CD14-positive monocyte (primary cell): ENCODE results near the gene DTX4. TPM values are rescaled to one million over a fixed set of nuclear protein-coding genes. Genes with fewer than 3 reads are reported as not detected.
A peak's percentile ranks its signal among the peaks of the same experiment; 100 is the strongest.

Experiments used
- DNase-seq, 3 donors: peaks; one replicate each; pipeline ENCODE4 v3.0.0-alpha.2; 2011 to 2022
- H2AFZ ChIP-seq: 2 replicates; pipeline ENCODE4 v1.6.0; 2012; ENCODE audit warnings: mild to moderate bottlenecking, low read depth, low read length, inconsistent platforms; ENCODE audit not compliant: insufficient read depth, poor library complexity, severe bottlenecking
- H3K27ac ChIP-seq, 2 donors: 1 replicate in 1 of 2; 2 replicates in 1 of 2; pipeline ENCODE4 v1.5.1; 2012 to 2013; ENCODE audit warnings: low read length in 2 of 2, control low read depth in 1 of 2, inconsistent platforms in 1 of 2, low read depth in 1 of 2, mild to moderate bottlenecking in 1 of 2
- H3K27me3 ChIP-seq, 2 donors: one replicate each; pipeline versions ENCODE4 v1.6.0 to v1.6.1; 2011 to 2013; ENCODE audit warnings: low read length in 2 of 2; ENCODE audit not compliant: control insufficient read depth in 2 of 2, insufficient read depth in 2 of 2
- H3K36me3 ChIP-seq, 2 donors: replicated peaks in 1 of 2; 1 replicate in 1 of 2; 2 replicates in 1 of 2; pipeline versions ENCODE4 v1.5.1 to v1.6.1; 2012 to 2013; ENCODE audit warnings: low read length in 2 of 2, control low read depth in 1 of 2, inconsistent platforms in 1 of 2, mild to moderate bottlenecking in 1 of 2; ENCODE audit not compliant: insufficient read depth in 2 of 2, control insufficient read depth in 1 of 2
- H3K4me1 ChIP-seq, 2 donors: 1 replicate in 1 of 2; 2 replicates in 1 of 2; pipeline versions ENCODE4 v1.5.1 to v1.6.1; 2012 to 2013; ENCODE audit warnings: low read length in 2 of 2, control low read depth in 1 of 2, inconsistent platforms in 1 of 2, mild to moderate bottlenecking in 1 of 2, moderate library complexity in 1 of 2; ENCODE audit not compliant: insufficient read depth in 2 of 2, control insufficient read depth in 1 of 2
- H3K4me2 ChIP-seq: replicated peaks from 2 replicates; pipeline ENCODE3; 2012; ENCODE audit warnings: low read length, moderate library complexity, mild to moderate bottlenecking; ENCODE audit not compliant: poor library complexity, severe bottlenecking; ENCODE audit errors: extremely low read depth
- H3K4me3 ChIP-seq, 3 experiments: fragments of 200-600 bp in 1 of 3; sonication (generic) in 1 of 3; replicated peaks in 1 of 3; 1 replicate in 2 of 3; 2 replicates in 1 of 3; pipeline ENCODE4 v1.5.1; 2011 to 2013; ENCODE audit warnings: low read length in 3 of 3, mild to moderate bottlenecking in 3 of 3, control low read depth in 2 of 3, low read depth in 2 of 3, inconsistent platforms in 1 of 3, moderate library complexity in 1 of 3
- H3K79me2 ChIP-seq: 2 replicates; pipeline ENCODE4 v1.6.0; 2012; ENCODE audit warnings: mild to moderate bottlenecking, control low read depth, inconsistent platforms, low read length, moderate library complexity; ENCODE audit not compliant: insufficient read depth
- H3K9ac ChIP-seq: 2 replicates; pipeline ENCODE4 v1.6.0; 2017; ENCODE audit warnings: low read length, mild to moderate bottlenecking; ENCODE audit not compliant: insufficient read depth, poor library complexity, severe bottlenecking
- H3K9me3 ChIP-seq, 2 donors: replicated peaks in 1 of 2; 1 replicate in 1 of 2; 2 replicates in 1 of 2; pipeline versions ENCODE4 v1.5.1 to v1.6.1; 2012 to 2013; ENCODE audit warnings: low read length in 2 of 2, control low read depth in 1 of 2; ENCODE audit not compliant: control insufficient read depth in 1 of 2, insufficient read depth in 1 of 2
- H4K20me1 ChIP-seq: 2 replicates; pipeline ENCODE4 v1.6.0; 2012; ENCODE audit warnings: mild to moderate bottlenecking, low read length, control low read depth, moderate library complexity; ENCODE audit not compliant: insufficient read depth
- H3K27ac Mint-ChIP-seq, 7 donors: one replicate each; pipeline ENCODE4 v1.8.0; 2020; ENCODE audit warnings: mild to moderate bottlenecking in 7 of 7, mixed read lengths in 7 of 7, moderate library complexity in 6 of 7, inconsistent platforms in 2 of 7
- H3K27me3 Mint-ChIP-seq, 3 donors: one replicate each; pipeline ENCODE4 v1.8.0; 2021 to 2022; ENCODE audit warnings: low read depth in 3 of 3, mild to moderate bottlenecking in 3 of 3, mixed read lengths in 3 of 3, moderate library complexity in 3 of 3, inconsistent platforms in 1 of 3
- H3K36me3 Mint-ChIP-seq, 2 donors: one replicate each; pipeline ENCODE4 v1.8.0; 2020; ENCODE audit warnings: mixed read lengths in 2 of 2, inconsistent platforms in 1 of 2, mild to moderate bottlenecking in 1 of 2
- H3K4me1 Mint-ChIP-seq: one replicate; pipeline ENCODE4 v1.8.0; 2020; ENCODE audit warnings: mild to moderate bottlenecking, mixed read lengths
- H3K4me3 Mint-ChIP-seq, 2 donors: one replicate each; pipeline ENCODE4 v1.8.0; 2020; ENCODE audit warnings: mild to moderate bottlenecking in 2 of 2, mixed read lengths in 2 of 2, moderate library complexity in 1 of 2
- H3K9me3 Mint-ChIP-seq, 7 donors: one replicate each; pipeline ENCODE4 v1.8.0; 2020 to 2022; ENCODE audit warnings: mixed read lengths in 7 of 7, mild to moderate bottlenecking in 6 of 7, moderate library complexity in 6 of 7, inconsistent platforms in 2 of 7
- CTCF ChIP-seq: fragments of 200-600 bp; IDR thresholded peaks from one replicate; pipeline ENCODE4 v1.8.0; 2022; ENCODE audit warnings: antibody characterized with exemption, mild to moderate bottlenecking
- WGBS: methylation state at CpG from one replicate; pipeline ENCODE4 v1.1.5; 2013; ENCODE audit warnings: missing lambda C conversion rate; ENCODE audit not compliant: insufficient coverage; 5-methylcytosine and 5-hydroxymethylcytosine counted together
- intact Hi-C, 2 donors: fragments of 100-400 bp; cut with micrococcal nuclease; formaldehyde crosslinking; loops; one replicate each; pipeline versions ENCODE4 v1.15.0 to v1.15.1; 2023
- polyA plus RNA-seq, 3 donors: library from polyadenylated mRNA; depleted of rRNA in 1 of 3; unstranded in 2 of 3; stranded (reverse) in 1 of 3; fragments of 300-500 nt in 2 of 3; fragments of >200 nt in 1 of 3; fragmentation: Illumina TruSeq in 2 of 3; gene quantifications; 1 replicate in 2 of 3; 2 replicates in 1 of 3; pipeline ENCODE4 v1.2.3, GENCODE V29; 2012 to 2021

The DTX4 gene
- polyA plus RNA-seq, 3 donors = 0.96 to 1.9 (median 1.1) TPM

- Mint-ChIP-seq H3K4me3 (peak overlapping the region in 1 of 2 donors; percentile 57), H3K27ac (peak overlapping the region; percentile 13 to 87 (median 76)), H3K9me3 (peaks cover 0 to 8% (median 0%) of the 10 kb centered on the region in 7 donors), H3K27me3 (no peaks in the 10 kb centered on the region), H3K4me1 (peaks cover 64% of the 10 kb centered on the region), H3K36me3 (peaks cover 84 to 94% of the 10 kb centered on the region in 2 donors)
- Histone ChIP-seq H3K9me3 (no peaks in the 10 kb centered on the region), H4K20me1 (peaks cover 100% of the 10 kb centered on the region), H3K36me3 (peaks cover 58 to 91% of the 10 kb centered on the region in 2 donors), H3K9ac (no peak overlapping the region), H3K4me3 (peak overlapping the region in 1 of 3 experiments; percentile 41), H3K4me2 (peak overlapping the region; percentile 98), H3K27ac (peak overlapping the region; percentile 26 to 46), H2AFZ (no peak overlapping the region), H3K79me2 (peaks cover 81% of the 10 kb centered on the region), H3K4me1 (peaks cover 43 to 78% of the 10 kb centered on the region in 2 donors), H3K27me3 (no peaks in the 10 kb centered on the region)
- intact Hi-C loops = loop anchor here in 1 of 2 donors (5.0 kb wide), 2 partner anchors 32 to 53 kb away; partner anchors contain the start of gene DTX4
- DNase-seq = peak in 1 of 3 donors; percentile 53
- TF ChIP-seq CTCF = no peak
- 100% methylated on average over 2 of the region's 3 CpGs for WGBS
Observed at GRCh38 chr11:59204746-59205145, 32.8 kb downstream of the DTX4 start.

GRCh38 chr11:59205648-59206047 lies 33.7 kb downstream of the DTX4 start:
- H4K20me1 ChIP-seq = peaks cover 99% of the 10 kb centered on the region
- peaks cover 43 to 73% of the 10 kb centered on the region in 2 donors for H3K4me1 ChIP-seq
- H3K4me3 ChIP-seq = peak overlapping the region in 1 of 3 experiments; percentile 41
- H3K79me2 ChIP-seq = peaks cover 90% of the 10 kb centered on the region
- Mint-ChIP-seq H3K9me3 (peaks cover 0 to 8% (median 0%) of the 10 kb centered on the region in 7 donors), H3K36me3 (peaks cover 92 to 95% of the 10 kb centered on the region in 2 donors), H3K4me3 (peak overlapping the region; percentile 20 to 46), H3K27ac (peak overlapping the region in 4 of 7 donors; percentile 64 to 87 (median 78)), H3K27me3 (no peaks in the 10 kb centered on the region), H3K4me1 (peaks cover 55% of the 10 kb centered on the region)
- H3K4me2 ChIP-seq = peak overlapping the region; percentile 98
- intact Hi-C loops = loop anchor here in 1 of 2 donors (5.0 kb wide), 2 partner anchors 33 to 52 kb away; partner anchors contain the start of gene DTX4
- H3K27me3 ChIP-seq = no peaks in the 10 kb centered on the region
- no peak overlapping the region for H3K9ac ChIP-seq
- H3K27ac ChIP-seq = peak overlapping the region in 1 of 2 donors; percentile 46
- no peaks in the 10 kb centered on the region for H3K9me3 ChIP-seq
- TF ChIP-seq CTCF = no peak
- DNase-seq = no peak
- WGBS = 95% methylated on average over 5 of the region's 7 CpGs
- H2AFZ ChIP-seq = no peak overlapping the region
- H3K36me3 ChIP-seq = peaks cover 58 to 93% of the 10 kb centered on the region in 2 donors
